GM18505 (cell line): ENCODE results near the gene COG5.

Experiments used
- ATAC-seq: cut with Tn5 transposase; IDR thresholded peaks from one replicate; pipeline ENCODE4 v1.9.1; 2021; ENCODE audit not compliant: unreplicated experiment
- POLR2A ChIP-seq: IDR thresholded peaks from 4 replicates; pipeline ENCODE4 v1.6.1; 2011; ENCODE audit warnings: borderline replicate concordance; ENCODE audit not compliant: insufficient read depth, insufficient read length; ENCODE audit errors: extremely low read depth

The COG5 gene

DNA sequence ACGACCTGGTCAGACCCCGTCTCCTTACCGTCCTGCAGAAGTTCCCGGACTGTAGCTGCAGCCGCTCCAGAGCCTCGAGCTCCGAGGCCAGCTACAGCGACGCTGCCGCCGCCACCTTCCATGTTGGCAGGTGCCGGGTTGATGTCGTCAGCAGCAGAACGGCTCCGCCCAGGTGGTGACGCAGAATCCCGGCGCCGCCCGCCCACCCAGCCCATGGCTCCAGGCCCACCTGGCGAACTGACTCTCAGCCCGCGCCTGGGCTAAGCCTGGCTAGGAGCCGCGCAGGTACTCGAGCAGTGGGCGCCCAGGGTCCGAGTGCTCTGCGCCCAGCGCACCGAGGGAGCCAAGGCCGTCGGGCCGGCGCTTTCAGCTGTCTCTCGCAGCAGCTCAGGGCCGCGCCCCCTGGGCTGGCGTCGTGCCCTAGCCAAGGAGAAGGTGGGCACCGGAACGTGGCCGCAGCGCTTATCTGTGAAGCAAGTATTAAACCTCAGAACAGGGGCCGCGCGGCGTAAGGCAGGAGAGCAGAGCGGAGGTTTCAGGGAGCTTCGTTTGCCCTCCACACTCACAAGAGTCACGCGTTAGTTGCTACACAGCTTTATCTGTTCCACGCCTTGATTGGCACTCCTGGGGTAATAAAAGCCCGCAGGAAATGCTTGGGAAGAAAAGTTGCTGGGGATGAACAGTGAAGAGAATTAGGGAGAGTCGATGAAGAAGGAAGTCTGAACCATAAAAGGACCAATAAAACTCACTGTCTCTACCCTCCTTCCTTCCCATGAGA lies at the start of gene COG5, which contains the start of gene DUS4L:
COG5 (minus strand) TSS at position 146 of the 778 bp plus-strand sequence; CDS start at position 122, 24 bp downstream.
DUS4L (plus strand) TSS at position 197 of the 778 bp plus-strand sequence. CDS start 3,100 bp downstream, outside the sequence.
- TF ChIP-seq POLR2A: peak; percentile 92
- ATAC-seq: peak; percentile 95

DNA sequence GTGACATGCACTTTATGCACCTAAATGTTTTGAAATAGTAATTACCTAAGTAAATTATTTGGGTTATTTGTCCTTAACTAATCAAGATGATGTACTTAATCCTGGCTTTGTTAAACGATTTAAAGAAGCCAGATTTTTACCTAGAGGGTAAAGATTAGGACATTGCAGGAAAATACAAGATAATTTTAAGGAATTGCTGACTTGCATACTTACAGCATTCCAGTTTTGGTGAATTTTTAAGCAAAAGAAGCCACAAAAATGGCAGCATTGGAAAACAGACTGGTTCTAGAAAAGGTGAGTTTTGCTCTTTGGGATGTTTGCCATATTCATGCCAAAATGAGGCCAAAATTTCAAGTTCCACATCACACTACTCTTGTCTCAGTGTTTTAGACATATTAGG lies 49.7 kb upstream of the COG5 start:
- no peak for ATAC-seq
- no peak for TF ChIP-seq POLR2A

DNA sequence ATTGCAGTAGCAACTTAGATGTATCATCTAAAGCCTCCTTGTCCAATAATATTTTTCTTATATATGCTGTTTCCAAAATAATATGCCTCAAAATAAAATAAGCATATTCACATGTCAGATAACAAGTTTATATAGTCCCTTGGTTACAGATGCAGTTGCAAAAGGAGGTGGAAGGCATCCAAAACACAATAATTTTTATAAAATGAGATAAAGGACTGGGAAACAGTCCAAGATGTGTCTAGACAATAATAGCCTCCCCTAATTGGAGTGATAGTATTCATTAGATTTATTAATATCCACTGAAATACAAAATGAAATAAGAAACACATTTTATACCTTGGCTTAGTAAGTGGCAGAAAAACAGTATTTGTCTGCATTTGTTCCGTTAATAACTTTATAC lies 46.6 kb upstream of the COG5 start:
- ATAC-seq: no peak
- TF ChIP-seq POLR2A: no peak

DNA sequence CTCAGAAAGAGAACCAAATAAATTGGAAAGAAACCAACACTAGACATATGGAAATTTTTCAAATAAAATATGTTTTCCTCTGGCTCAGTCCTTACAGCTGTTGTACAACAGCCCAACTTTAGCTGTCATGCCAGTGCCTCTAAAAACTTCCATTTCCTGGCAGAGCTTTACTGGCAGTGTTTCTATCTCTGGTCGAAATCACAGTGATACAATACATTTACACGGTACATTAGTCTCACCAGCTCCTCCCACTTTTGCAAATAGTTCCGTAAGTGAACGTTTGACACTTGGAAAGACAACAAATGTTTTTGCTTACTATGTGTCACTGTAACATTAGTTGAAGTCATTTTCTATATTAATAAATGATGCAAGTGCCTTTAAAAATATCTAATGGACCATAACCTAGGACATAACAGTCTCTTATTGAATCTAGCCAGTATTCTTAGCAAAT lies 46.1 kb upstream of the COG5 start:
- no peak for ATAC-seq
- TF ChIP-seq POLR2A: no peak

DNA sequence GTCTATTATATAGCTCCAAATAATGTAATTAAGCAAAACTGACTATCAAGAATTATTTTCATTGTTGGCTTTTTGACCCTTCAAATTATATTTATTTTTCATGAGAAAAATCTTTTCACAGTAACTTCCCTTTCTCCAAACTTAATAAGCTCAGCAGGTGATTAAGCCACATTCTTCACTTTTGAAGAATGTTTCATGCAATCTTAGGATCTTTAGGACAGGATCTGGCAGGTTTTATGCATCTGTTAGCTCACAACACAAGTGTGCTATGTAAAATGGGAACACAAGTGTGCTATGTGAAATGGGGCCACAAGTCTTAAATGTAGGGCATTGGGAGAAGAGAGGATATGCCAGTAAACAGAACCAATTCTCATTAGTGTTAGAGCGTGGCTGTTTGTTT lies 42.6 kb upstream of the COG5 start:
- TF ChIP-seq POLR2A: no peak
- no peak for ATAC-seq

DNA sequence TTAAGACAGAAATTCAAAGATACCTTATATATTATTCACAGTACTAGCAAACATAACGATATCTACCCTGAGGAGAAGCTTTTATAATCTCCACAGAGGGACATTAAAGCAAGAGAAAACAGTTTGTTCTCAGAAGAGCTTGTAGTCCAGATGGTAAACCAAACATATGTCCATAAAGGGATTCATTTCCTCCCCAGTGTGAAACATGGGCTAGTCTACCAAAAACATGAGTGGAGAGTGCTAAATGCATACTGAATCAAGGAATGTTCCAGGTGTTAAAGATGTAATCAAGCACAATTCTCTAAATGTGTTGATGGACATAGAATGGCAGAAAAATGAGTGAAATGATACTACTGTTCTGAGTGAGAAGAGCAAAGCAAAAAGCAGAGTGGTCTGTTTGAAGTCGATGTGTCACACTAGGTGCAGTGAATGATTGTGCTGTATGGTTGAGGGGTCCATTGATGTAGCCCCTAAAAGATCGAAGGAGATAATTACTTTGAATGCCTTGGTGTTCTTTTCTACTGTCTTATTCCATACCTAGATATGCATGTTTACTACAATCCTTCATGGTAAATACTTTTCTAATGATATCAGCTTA lies 41.6 kb upstream of the COG5 start:
- no peak for ATAC-seq
- no peak for TF ChIP-seq POLR2A

DNA sequence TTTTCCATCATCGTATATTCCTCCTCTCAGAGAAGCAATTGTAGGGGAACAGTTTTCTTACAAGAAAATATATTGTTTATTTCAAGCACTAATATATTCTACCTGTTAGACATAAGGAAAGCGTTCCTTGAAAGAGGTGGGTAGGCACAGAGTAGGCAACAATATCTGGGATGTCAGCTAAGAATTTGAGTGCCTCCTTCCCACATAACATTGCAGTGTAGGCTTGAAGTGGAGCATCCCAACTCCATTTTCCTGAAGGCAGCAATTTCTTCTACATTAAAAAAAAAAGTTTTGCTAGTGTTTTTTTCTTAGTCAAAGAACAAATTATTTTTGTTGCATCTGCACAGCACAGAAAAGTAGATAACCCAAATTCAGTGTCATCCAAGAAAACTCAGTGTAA lies 37.1 kb upstream of the COG5 start:
- ATAC-seq: no peak
- TF ChIP-seq POLR2A: no peak

DNA sequence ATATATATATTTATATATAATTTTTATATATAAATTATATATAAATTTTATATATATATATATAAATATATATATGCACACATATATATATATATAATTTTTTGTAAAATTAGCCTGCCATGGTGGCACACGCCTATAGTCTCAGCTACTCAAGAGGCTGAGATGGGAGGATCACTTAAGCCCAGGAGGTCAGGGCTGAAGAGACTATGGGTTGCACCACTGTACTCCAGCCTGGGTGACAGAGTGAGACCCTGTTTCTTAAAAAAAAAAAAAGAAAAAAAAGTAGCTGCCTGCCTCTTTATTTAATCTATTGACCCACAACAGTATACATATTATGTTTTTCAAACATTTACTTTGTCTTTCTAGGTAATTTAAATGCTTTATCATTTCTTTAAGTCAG lies 35.5 kb upstream of the COG5 start:
- no peak for TF ChIP-seq POLR2A
- ATAC-seq: no peak

DNA sequence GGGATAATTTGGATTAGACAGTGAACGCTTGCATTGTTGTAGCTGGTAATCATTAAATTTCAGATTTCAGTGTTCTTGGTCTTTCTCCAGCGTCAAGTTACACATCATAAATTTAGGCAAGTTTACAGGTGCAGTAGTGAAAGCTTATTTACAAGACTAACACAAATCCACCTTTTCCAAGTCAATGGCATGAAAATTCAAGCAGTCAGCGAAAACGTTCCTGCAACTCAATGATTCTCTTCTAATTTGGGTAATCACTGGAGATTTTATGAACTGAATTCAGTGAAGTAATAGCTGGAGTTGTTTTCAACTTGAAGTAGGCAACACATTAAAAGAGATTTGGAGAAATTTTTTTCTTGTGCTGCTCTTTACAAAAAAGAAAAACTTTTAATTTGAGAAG lies 34.2 kb upstream of the COG5 start:
- TF ChIP-seq POLR2A: no peak
- ATAC-seq: no peak

DNA sequence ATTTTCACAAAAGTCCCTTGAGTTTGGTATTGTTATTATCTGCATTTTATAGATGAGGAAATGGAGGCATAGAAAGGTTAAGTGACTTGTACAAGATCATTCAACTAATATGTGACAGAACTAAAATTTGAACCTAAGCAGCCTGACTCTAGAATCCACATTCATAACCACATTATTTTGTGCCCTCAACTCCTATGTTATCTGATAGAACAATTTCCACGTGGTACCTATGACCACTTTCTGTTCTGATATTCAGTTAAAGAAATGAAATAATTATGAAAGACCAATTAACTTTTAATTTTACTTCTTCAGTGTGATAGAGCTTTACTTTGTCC lies 33.8 kb upstream of the COG5 start:
- no peak for TF ChIP-seq POLR2A

DNA sequence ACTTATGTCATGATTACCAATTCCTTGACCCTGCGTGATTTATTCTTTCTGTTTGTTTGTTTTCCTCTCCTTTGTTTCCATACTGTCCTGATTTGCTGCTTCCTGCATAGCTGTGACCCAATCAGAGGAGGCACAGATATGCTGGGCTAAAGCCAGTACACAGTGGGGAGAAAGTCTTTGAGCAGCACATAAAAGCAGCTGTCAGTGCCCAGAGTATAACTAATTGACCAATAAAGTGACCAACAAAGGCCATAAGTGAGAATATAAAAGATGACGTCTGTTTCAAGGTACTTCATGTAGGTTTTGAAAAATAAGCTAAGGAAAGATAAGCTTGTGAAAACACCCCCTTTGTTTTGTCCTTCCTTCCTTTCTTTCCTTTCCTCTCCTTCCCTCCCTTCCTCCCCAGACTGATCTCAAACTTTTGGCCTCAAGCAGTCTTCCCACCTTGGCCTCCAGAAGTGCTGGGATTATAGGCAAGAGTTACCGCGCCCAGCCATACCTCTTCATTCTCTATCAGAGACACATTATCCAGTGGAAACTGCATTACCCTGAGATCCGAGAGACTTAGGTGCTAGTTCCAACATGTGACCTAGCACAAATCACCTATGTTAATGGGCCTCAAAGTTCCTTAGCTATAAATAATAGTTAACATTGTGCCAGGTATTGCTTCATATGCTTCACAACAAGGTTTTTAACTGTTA lies 33.3 kb upstream of the COG5 start:
- TF ChIP-seq POLR2A: no peak
- ATAC-seq: no peak

More for the DNA sequence above, 33.8 kb upstream of the COG5 start:
- no peak for ATAC-seq

DNA sequence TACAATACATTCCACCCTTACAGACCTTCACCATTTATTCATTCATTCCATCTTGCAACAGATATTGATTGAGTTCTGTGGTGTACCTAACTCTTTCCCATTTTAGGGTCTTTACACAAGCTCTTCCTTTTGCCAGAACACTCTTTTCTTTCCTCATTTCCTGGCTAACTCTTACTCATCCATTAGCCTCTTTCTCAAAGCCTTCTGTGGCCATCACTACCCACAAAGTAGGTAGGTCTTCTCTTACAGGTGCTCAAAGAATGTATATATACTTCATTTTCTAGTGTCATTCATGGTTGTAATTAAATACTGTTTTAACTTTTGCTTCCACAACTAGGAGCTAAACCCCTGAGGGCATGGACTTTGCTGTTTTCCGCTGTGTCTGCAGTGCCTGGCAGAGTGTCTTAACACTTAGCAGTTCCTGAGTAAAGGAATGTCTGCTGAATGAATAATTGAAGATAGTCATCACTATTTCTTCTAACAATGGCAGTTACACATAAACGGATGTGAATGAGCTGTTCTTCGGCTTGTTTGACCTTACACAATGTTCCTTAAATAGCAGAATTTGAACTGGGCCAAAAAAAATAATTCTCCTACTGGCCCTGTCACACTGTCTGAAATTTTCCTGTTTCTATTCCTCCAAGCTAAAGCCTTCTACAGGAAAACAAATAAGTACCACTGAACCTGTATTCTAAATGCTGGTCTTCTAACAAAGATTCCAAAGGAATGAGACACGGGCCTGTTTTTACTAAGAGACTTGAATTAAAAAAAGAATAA lies 31.4 kb upstream of the COG5 start:
- ATAC-seq: no peak

DNA sequence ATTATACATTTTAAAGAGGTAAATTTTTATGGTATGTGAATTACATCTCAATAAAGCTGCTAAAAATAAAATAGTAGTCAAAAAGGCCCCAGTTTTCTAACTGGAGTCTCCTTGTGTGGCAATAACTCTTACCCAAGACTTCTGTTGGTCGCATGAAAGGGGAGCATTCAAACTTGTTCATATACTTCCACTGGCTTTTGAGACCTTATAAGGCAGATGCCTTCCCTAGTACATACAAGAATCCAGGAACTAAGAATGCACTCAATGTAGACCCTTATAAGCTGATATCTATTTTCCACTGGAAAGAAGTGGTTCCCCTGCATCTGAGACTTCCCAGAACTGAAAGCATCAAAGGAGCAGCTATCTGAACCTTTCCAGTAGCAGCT lies 29.3 kb upstream of the COG5 start:
- TF ChIP-seq POLR2A: no peak
- ATAC-seq: no peak

More for the DNA sequence above, 31.4 kb upstream of the COG5 start:
- TF ChIP-seq POLR2A: no peak
